NT2/D1 (cell line): ENCODE data around the gene MCF2L.

ENCODE experiments used
- SUZ12 ChIP-seq: IDR thresholded peaks from 2 replicates; pipeline ENCODE4 v1.6.1; 2011; ENCODE audit not compliant: insufficient read length, insufficient read depth; ENCODE audit errors: extremely low read depth
- YY1 ChIP-seq: IDR thresholded peaks from 2 replicates; pipeline ENCODE4 v1.6.1; 2011; ENCODE audit not compliant: insufficient read length, insufficient read depth
- ZNF274 ChIP-seq: IDR thresholded peaks from 2 replicates; pipeline ENCODE4 v1.6.1; 2011; ENCODE audit warnings: mild to moderate bottlenecking, low read depth, low read length

DNA sequence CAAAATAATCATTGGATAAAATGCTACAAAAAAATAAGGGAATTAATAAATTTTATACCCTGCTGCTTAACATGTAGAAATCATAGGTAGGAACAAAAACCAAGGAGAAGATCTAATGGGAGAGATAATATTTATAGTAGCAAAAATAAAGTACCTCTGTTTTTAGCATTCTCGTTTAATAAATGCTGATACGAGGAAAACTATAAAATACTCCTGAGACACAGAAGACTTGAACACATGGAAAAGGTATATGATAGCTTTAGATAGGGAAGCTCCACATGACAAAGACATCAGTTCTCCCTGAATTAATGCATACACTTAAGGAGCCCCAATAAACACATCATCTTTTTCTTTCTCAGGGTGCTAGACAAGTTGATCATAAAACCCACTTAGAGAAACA, 44.6 kb upstream of the MCF2L start:
- no peak for TF ChIP-seq YY1
- TF ChIP-seq SUZ12: no peak
- TF ChIP-seq ZNF274: no peak
